ENCODE measurements around the gene FIGLA. TPM values are rescaled to one million over a fixed set of nuclear protein-coding genes. Genes with fewer than 3 reads are reported as not detected.

Gene FIGLA
- total RNA-seq, 1 experiment from 2014 or later: not detected

DNA sequence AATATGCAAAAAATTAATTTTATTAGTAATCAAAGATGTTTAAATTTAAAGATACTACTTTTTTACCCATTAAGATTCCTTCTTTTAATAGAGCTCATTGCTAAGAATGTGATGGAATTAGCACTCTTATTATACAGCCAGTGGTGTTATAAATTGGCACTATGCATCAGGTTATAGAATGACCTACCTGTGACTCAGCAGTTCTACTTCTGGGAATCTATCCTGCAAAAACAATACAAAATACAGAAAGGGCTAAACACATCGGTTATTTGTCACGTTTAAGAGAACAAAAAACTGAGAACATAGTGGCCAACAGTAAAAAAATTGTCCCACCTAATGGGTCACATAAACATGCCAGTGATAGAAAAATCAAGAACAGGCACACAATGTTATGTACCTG lies 13.0 kb downstream of the FIGLA start:
- no TSS peak for BruUV-seq (replicated peaks)
- no peak overlapping the region for H3K27ac ChIP-seq (ENCODE audit: low read depth, low read length, poor library complexity, severe bottlenecking)
- no peaks in the 10 kb centered on the region for H3K36me3 ChIP-seq (ENCODE audit: insufficient read depth, low read length, poor library complexity, severe bottlenecking)
- POLR2A ChIA-PET (ENCODE audit: low non-redundant PET): no interaction called here
- DNase-seq (ENCODE audit: low spot score): no peak
- intact Hi-C loops (cut with micrococcal nuclease; ENCODE audit: unreplicated experiment): no loop called here
- CTCF ChIA-PET: no interaction called here
- no peaks in the 10 kb centered on the region for H3K4me1 ChIP-seq (ENCODE audit: insufficient read depth, low read length, poor library complexity, severe bottlenecking)
- no peak for TF ChIP-seq EZH2 (IDR thresholded peaks at IDR 0.05; ENCODE audit: borderline replicate concordance, low read depth, low read length, poor library complexity, severe bottlenecking)
- TF ChIP-seq, protein P1, sequence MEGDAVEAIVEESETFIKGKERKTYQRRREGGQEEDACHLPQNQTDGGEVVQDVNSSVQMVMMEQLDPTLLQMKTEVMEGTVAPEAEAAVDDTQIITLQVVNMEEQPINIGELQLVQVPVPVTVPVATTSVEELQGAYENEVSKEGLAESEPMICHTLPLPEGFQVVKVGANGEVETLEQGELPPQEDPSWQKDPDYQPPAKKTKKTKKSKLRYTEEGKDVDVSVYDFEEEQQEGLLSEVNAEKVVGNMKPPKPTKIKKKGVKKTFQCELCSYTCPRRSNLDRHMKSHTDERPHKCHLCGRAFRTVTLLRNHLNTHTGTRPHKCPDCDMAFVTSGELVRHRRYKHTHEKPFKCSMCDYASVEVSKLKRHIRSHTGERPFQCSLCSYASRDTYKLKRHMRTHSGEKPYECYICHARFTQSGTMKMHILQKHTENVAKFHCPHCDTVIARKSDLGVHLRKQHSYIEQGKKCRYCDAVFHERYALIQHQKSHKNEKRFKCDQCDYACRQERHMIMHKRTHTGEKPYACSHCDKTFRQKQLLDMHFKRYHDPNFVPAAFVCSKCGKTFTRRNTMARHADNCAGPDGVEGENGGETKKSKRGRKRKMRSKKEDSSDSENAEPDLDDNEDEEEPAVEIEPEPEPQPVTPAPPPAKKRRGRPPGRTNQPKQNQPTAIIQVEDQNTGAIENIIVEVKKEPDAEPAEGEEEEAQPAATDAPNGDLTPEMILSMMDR (conservative IDR thresholded peaks at IDR 0.05; ENCODE audit: low read depth, low read length): no peak
- H3K9me3 ChIP-seq (ENCODE audit: low read depth, low read length, poor library complexity, severe bottlenecking): no peaks in the 10 kb centered on the region
- peaks cover 13% of the 10 kb centered on the region for H3K27me3 ChIP-seq (replicated peaks; ENCODE audit: insufficient read depth, low read depth, low read length, poor library complexity)
- H3K4me3 ChIP-seq (ENCODE audit: low read depth, low read length, poor library complexity, severe bottlenecking): no peak overlapping the region

DNA sequence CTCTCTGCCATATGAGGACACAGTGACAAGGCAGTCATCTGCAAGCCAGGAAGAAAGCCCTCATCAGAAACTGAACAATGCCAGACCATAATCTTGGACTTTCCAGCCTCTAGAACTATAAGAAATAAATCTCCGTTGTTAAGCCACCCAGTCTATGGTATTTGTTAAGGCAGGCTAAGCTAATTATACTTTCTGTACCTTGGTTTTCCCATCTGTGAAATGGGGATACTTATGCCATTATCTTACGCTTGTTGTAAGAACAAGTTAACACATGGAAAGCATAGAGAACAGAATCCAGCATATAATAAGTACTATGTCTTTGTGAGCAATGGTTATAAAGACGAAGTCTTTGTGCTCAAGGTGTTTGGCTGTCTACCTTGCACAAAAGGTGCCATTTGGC lies 14.2 kb downstream of the FIGLA start:
- H3K4me1 ChIP-seq (ENCODE audit: insufficient read depth, low read length, poor library complexity, severe bottlenecking): no peaks in the 10 kb centered on the region
- no peak overlapping the region for H3K27ac ChIP-seq (ENCODE audit: low read depth, low read length, poor library complexity, severe bottlenecking)
- no peak for TF ChIP-seq EZH2 (IDR thresholded peaks at IDR 0.05; ENCODE audit: borderline replicate concordance, low read depth, low read length, poor library complexity, severe bottlenecking)
- H3K27me3 ChIP-seq (replicated peaks; ENCODE audit: insufficient read depth, low read depth, low read length, poor library complexity): peaks cover 13% of the 10 kb centered on the region
- H3K9me3 ChIP-seq (ENCODE audit: low read depth, low read length, poor library complexity, severe bottlenecking): no peaks in the 10 kb centered on the region
- no peak overlapping the region for H3K4me3 ChIP-seq (ENCODE audit: low read depth, low read length, poor library complexity, severe bottlenecking)
- BruUV-seq (replicated peaks): no TSS peak
- no peak for DNase-seq (ENCODE audit: low spot score)
- POLR2A ChIA-PET (ENCODE audit: low non-redundant PET): no interaction called here
- CTCF ChIA-PET: no interaction called here
- no peaks in the 10 kb centered on the region for H3K36me3 ChIP-seq (ENCODE audit: insufficient read depth, low read length, poor library complexity, severe bottlenecking)
- intact Hi-C loops (cut with micrococcal nuclease; ENCODE audit: unreplicated experiment): no loop called here

DNA sequence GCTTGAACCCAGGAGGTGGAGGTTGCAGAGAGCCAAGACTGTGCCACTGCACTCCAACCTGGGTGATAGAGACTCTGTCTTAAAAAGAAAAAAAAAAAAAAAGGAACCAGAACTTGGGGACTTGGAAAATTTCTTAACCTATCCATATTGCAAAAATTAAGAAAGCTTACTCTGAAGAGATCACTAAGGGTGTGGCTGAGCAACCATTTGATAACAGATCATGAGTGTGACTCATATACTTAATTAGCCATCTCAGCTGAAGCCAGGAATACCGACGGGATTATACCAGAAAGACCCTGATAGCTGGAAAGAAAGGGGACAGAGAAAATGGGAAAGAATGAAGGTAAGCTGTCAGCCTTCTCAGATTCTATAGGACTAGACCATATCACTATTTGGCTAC lies 15.3 kb downstream of the FIGLA start:
- H3K4me1 ChIP-seq (ENCODE audit: insufficient read depth, low read length, poor library complexity, severe bottlenecking): no peaks in the 10 kb centered on the region
- no peak for DNase-seq (ENCODE audit: low spot score)
- CTCF ChIA-PET: no interaction called here
- H3K27me3 ChIP-seq (replicated peaks; ENCODE audit: insufficient read depth, low read depth, low read length, poor library complexity): peaks cover 13% of the 10 kb centered on the region
- H3K4me3 ChIP-seq (ENCODE audit: low read depth, low read length, poor library complexity, severe bottlenecking): no peak overlapping the region
- BruUV-seq (replicated peaks): no TSS peak
- H3K36me3 ChIP-seq (ENCODE audit: insufficient read depth, low read length, poor library complexity, severe bottlenecking): no peaks in the 10 kb centered on the region
- POLR2A ChIA-PET (ENCODE audit: low non-redundant PET): no interaction called here
- no peaks in the 10 kb centered on the region for H3K9me3 ChIP-seq (ENCODE audit: low read depth, low read length, poor library complexity, severe bottlenecking)
- intact Hi-C loops (cut with micrococcal nuclease; ENCODE audit: unreplicated experiment): no loop called here
- TF ChIP-seq EZH2 (IDR thresholded peaks at IDR 0.05; ENCODE audit: borderline replicate concordance, low read depth, low read length, poor library complexity, severe bottlenecking): no peak
- TF ChIP-seq, protein P1 (conservative IDR thresholded peaks at IDR 0.05; ENCODE audit: low read depth, low read length): no peak
- no peak overlapping the region for H3K27ac ChIP-seq (ENCODE audit: low read depth, low read length, poor library complexity, severe bottlenecking)

DNA sequence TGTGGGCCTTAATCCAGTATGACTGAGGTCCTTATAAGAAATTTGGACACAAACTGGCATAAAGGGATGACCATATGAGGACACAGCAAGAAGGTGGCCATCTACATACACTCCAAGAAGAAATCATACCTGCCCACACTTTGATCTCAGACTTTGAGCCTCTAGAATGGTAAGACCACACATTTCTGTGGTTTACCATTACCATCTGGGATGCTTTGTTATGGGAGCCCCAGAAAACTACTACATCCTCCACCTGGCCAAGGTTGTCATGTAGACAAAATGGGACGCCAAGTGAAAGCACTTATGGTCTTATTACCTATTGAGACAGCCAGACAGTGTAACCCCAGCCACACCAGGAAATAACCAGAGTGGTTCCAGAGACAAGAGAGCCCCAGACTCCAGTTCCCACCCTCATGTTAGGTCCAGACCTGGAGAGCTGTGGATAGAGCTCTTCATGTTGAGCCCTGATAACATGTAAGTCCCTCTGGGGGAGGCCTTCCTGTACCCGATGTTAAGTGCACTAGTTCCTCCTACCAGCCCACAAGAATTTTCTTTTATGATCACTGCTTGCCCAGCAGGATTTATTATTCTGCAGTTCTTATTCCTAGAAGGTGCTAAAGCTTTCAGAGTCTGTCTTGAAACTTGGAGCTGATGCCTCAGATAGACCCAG lies 17.8 kb downstream of the FIGLA start:
- peaks cover 33% of the 10 kb centered on the region for H3K27me3 ChIP-seq (replicated peaks; ENCODE audit: insufficient read depth, low read depth, low read length, poor library complexity)
- H3K4me3 ChIP-seq (ENCODE audit: low read depth, low read length, poor library complexity, severe bottlenecking): no peak overlapping the region
- no peak for DNase-seq (ENCODE audit: low spot score)
- no peak overlapping the region for H3K27ac ChIP-seq (ENCODE audit: low read depth, low read length, poor library complexity, severe bottlenecking)
- H3K4me1 ChIP-seq (ENCODE audit: insufficient read depth, low read length, poor library complexity, severe bottlenecking): peaks cover 4% of the 10 kb centered on the region
- CTCF ChIA-PET: interaction anchor here (1.0 kb wide), 1 partner anchor 17 kb away, joined by 3 read pairs; no protein-coding TSS in a partner anchor
- H3K36me3 ChIP-seq (ENCODE audit: insufficient read depth, low read length, poor library complexity, severe bottlenecking): no peaks in the 10 kb centered on the region
- POLR2A ChIA-PET (ENCODE audit: low non-redundant PET): no interaction called here
- TF ChIP-seq, protein P1 (conservative IDR thresholded peaks at IDR 0.05; ENCODE audit: low read depth, low read length): no peak
- TF ChIP-seq EZH2 (IDR thresholded peaks at IDR 0.05; ENCODE audit: borderline replicate concordance, low read depth, low read length, poor library complexity, severe bottlenecking): no peak
- intact Hi-C loops (cut with micrococcal nuclease; ENCODE audit: unreplicated experiment): no loop called here
- BruUV-seq (replicated peaks): no TSS peak
- no peaks in the 10 kb centered on the region for H3K9me3 ChIP-seq (ENCODE audit: low read depth, low read length, poor library complexity, severe bottlenecking)

Measured in A673 (cell line).